Right atrium auricular region (tissue), 2 donors: ENCODE results near the gene AQP1. TPM values are rescaled to one million over a fixed set of nuclear protein-coding genes. Genes with fewer than 3 reads are reported as not detected.

Experiments used
- DNase-seq: peaks from one replicate; pipeline ENCODE4 v3.0.0-alpha.2; 2019; ENCODE audit warnings: low spot score
- H3K27ac ChIP-seq, 2 donors: fragments of 200-600 bp; sonication (generic); 1 replicate in 1 of 2; 2 replicates in 1 of 2; pipeline ENCODE4 v1.5.1; 2016 to 2019
- H3K27me3 ChIP-seq, 2 donors: fragments of 200-600 bp; sonication (generic); one replicate each; pipeline versions ENCODE4 v1.5.1 to v1.6.0; 2017 to 2019
- H3K36me3 ChIP-seq: fragments of 200-600 bp; sonication (generic); one replicate; pipeline ENCODE4 v1.5.1; 2016
- H3K4me1 ChIP-seq, 2 donors: fragments of 200-600 bp; sonication (generic); one replicate each; pipeline versions ENCODE4 v1.5.1 to v1.6.0; 2017 to 2019
- H3K4me3 ChIP-seq, 2 donors: fragments of 200-600 bp; sonication (generic); 1 replicate in 1 of 2; 2 replicates in 1 of 2; pipeline ENCODE4 v1.5.1; 2017 to 2019; ENCODE audit warnings: mild to moderate bottlenecking in 1 of 2, moderate library complexity in 1 of 2
- H3K9me3 ChIP-seq, 2 donors: fragments of 200-600 bp; sonication (generic); one replicate each; pipeline ENCODE4 v1.5.1; 2019
- CTCF ChIP-seq, 2 donors: fragments of 200-600 bp; sonication (generic); IDR thresholded peaks; one replicate each; pipeline ENCODE4 v1.5.1; 2019; ENCODE audit warnings: antibody characterized with exemption in 2 of 2
- total RNA-seq, 2 donors: library from RNA; depleted of rRNA; stranded (reverse); fragments of >200 nt; gene quantifications; one replicate each; pipeline ENCODE4 v1.1.0, GENCODE V29; 2016

AQP1 gene
- total RNA-seq, 2 donors from 2014 or later: 353 to 517 TPM

- Histone ChIP-seq H3K36me3 (no peaks in the 10 kb centered on the region), H3K27ac (no peak overlapping the region), H3K9me3 (no peaks in the 10 kb centered on the region), H3K4me1 (peaks cover 0 to 37% of the 10 kb centered on the region in 2 donors), H3K27me3 (no peaks in the 10 kb centered on the region), H3K4me3 (no peak overlapping the region)
- TF ChIP-seq CTCF (IDR thresholded peaks at IDR 0.05): no peak
- DNase-seq: no peak
Observed at GRCh38 chr7:30934225-30934624, 22.6 kb downstream of the AQP1 start.

- Histone ChIP-seq H3K27me3 (no peaks in the 10 kb centered on the region), H3K36me3 (no peaks in the 10 kb centered on the region), H3K4me1 (peaks cover 0 to 37% of the 10 kb centered on the region in 2 donors), H3K4me3 (no peak overlapping the region), H3K27ac (no peak overlapping the region), H3K9me3 (no peaks in the 10 kb centered on the region)
- DNase-seq: no peak
- no peak for TF ChIP-seq CTCF (IDR thresholded peaks at IDR 0.05)
Observed at GRCh38 chr7:30934732-30935568, 23.3 kb downstream of the AQP1 start.

- Histone ChIP-seq H3K27me3 (no peaks in the 10 kb centered on the region), H3K27ac (no peak overlapping the region), H3K4me1 (peaks cover 0 to 33% of the 10 kb centered on the region in 2 donors), H3K4me3 (no peak overlapping the region), H3K36me3 (no peaks in the 10 kb centered on the region), H3K9me3 (no peaks in the 10 kb centered on the region)
- TF ChIP-seq CTCF (IDR thresholded peaks at IDR 0.05): no peak
- DNase-seq: no peak
Observed at GRCh38 chr7:30935569-30935877, 23.9 kb downstream of the AQP1 start.

GRCh38 chr7:30936650-30937245 is 25.1 kb downstream of the AQP1 start:
- Histone ChIP-seq H3K36me3 (no peaks in the 10 kb centered on the region), H3K27ac (no peak overlapping the region), H3K9me3 (no peaks in the 10 kb centered on the region), H3K4me3 (no peak overlapping the region), H3K27me3 (no peaks in the 10 kb centered on the region), H3K4me1 (peaks cover 0 to 21% of the 10 kb centered on the region in 2 donors)
- no peak for TF ChIP-seq CTCF (IDR thresholded peaks at IDR 0.05)
- no peak for DNase-seq

GRCh38 chr7:30937416-30937815 is 25.8 kb downstream of the AQP1 start:
- no peak for DNase-seq
- no peaks in the 10 kb centered on the region for H3K9me3 ChIP-seq
- H3K4me3 ChIP-seq: no peak overlapping the region
- no peaks in the 10 kb centered on the region for H3K27me3 ChIP-seq
- H3K4me1 ChIP-seq: peaks cover 0 to 14% of the 10 kb centered on the region in 2 donors
- no peaks in the 10 kb centered on the region for H3K36me3 ChIP-seq
- no peak for TF ChIP-seq CTCF (IDR thresholded peaks at IDR 0.05)
- H3K27ac ChIP-seq: no peak overlapping the region
